GM21447 (cell line): ENCODE results near the gene HADHA.

Experiments
- ATAC-seq: cut with Tn5 transposase; IDR thresholded peaks from one replicate; pipeline ENCODE4 v1.9.1; 2021; ENCODE audit not compliant: unreplicated experiment

The HADHA gene

DNA sequence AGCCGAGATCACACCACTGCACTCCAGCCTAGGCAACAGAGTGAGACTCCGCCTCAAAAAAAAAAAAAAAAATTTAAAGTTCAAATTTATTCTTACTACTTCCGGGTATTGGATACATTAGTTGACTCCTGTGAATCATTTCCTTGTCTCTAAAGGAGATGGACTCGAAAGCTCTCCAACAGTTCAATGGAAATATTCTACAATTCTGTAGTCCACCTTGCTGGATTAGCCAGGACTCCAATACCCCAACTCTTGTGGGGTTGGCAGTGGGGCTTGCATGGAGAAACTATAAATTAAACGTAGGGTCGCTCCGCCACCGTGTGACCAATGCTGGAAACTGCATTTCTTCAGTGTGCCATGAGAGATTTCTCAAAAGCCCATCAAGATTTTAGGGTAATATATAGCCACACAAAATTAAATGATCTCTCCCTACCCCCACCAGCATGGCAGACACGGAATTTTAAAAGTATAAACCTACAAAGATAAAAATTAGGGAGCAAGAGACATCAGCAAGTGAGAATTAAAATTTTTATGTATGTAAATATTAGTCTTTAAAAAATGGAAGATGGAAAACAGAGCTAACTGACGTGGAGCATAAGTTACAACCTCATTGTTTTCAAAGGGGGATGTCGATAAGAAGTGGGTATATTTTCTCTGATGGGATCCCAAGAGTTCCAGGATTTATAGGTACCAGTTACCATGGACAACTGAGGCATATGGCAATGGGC is 99.3 kb downstream of the HADHA start:
- ATAC-seq = no peak

DNA sequence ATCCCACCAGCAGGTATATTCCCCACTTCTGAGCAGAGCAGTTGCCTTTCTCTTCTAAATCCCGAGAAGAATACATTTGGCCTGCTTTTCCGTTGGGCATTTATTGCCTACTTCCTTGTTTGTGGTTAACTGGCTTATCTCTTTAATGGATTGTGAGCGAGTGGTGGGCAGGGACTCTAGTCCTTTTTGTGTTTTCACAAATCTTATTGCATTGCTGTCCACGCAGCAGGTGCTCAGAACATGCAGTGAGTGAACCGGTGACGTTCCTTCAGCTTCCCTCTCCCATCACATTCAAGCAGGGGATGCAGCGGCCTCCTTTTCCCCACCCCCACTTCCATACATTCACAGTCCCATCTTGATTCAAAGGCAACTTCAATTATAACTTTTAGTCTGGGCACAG is 100.4 kb downstream of the HADHA start:
- ATAC-seq = no peak

DNA sequence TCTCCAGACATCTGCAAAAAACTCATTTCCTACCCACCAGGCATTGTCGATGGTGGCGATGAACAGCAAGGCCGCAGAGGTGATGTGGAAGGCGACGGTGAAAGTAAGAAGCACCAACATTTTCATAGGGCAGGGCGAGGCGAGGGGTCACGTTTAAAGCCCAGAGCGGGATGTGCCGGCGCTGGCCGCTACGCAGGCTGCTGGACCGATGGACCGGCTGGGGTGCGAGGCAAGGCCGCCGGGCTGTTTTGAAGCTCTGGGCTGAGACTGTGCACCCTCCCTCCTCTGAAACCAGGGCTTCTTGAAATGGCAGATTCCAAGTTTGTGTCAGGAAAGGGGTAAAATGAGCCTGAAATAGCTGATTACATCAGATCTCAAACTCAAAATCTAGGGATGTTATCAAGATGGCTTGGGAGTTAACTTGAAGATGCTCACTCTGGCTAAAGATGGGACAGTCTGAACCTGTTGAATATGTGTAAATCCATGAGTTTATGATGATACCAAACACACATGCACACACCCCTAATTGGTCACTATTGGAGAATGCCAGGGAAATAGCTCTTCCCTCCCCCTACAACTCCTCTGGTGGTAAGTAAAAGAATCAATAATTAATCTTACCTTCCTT is 103.2 kb downstream of the HADHA start:
- ATAC-seq = no peak
